ENCODE data around the gene FGF19. TPM values are rescaled to one million over a fixed set of nuclear protein-coding genes. Genes with fewer than 3 reads are reported as not detected.

FGF19 gene, protein sequence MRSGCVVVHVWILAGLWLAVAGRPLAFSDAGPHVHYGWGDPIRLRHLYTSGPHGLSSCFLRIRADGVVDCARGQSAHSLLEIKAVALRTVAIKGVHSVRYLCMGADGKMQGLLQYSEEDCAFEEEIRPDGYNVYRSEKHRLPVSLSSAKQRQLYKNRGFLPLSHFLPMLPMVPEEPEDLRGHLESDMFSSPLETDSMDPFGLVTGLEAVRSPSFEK
- under 1 TPM in 2 of 6 donors, not detected in 4; 0.23 to 0.24 TPM for total RNA-seq

- Histone ChIP-seq H3K27me3 (peaks cover 0 to 46% (median 27%) of the 10 kb centered on the region in 4 donors), H3K4me1 (peaks cover 10 to 44% (median 22%) of the 10 kb centered on the region in 4 donors), H3K27ac (no peak within 1 kb of the TSS), H3K36me3 (no peaks in the 10 kb centered on the region), H3K4me3 (peak within 1 kb of the TSS in 1 of 4 donors; percentile 6), H3K9me3 (no peaks in the 10 kb centered on the region)
- ATAC-seq (ENCODE audit: low FRiP score in 2 of 2): peak in 1 of 2 donors; percentile 33
- TF ChIP-seq POLR2A (IDR thresholded peaks at IDR 0.05) (no peak), EP300 (IDR thresholded peaks at IDR 0.05) (no peak), POLR2AphosphoS5 (IDR thresholded peaks at IDR 0.05) (no peak)
- TF ChIP-seq, protein P1, sequence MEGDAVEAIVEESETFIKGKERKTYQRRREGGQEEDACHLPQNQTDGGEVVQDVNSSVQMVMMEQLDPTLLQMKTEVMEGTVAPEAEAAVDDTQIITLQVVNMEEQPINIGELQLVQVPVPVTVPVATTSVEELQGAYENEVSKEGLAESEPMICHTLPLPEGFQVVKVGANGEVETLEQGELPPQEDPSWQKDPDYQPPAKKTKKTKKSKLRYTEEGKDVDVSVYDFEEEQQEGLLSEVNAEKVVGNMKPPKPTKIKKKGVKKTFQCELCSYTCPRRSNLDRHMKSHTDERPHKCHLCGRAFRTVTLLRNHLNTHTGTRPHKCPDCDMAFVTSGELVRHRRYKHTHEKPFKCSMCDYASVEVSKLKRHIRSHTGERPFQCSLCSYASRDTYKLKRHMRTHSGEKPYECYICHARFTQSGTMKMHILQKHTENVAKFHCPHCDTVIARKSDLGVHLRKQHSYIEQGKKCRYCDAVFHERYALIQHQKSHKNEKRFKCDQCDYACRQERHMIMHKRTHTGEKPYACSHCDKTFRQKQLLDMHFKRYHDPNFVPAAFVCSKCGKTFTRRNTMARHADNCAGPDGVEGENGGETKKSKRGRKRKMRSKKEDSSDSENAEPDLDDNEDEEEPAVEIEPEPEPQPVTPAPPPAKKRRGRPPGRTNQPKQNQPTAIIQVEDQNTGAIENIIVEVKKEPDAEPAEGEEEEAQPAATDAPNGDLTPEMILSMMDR (IDR thresholded peaks at IDR 0.05): no peak
- peak in 1 of 2 donors; percentile 77 for DNase-seq
- 1% methylated on average over 14 to 15 of the region's 67 CpGs for WGBS, 2 donors
These were observed at the start of gene FGF19 for GRCh38 chr11:69703768-69704507. Gene FGF19, minus strand, starts transcription at chr11:69704022. Its CDS starts 146 bp downstream, at chr11:69703876.

DNA sequence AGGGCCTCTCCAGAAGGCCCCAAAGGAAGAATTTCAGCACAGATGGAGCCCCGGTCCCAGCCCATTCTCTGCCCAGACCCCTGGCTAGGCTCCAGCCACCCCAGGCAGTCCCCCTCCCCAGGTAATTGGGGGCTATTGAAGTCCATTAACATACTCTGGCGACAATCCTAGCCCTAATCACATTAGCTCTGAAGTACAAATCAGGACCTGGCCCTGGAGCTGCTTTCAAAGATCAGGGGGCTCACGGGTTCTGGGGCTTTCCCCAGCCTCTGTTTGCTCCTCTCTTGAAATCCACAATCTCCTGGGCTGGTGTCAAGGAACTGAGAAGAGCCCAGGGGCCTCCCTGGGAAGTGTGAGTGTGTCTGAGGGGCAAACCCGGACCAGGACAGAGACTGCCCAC is 49.1 kb upstream of the FGF19 start:
- Histone ChIP-seq H3K36me3 (no peaks in the 10 kb centered on the region), H3K27ac (no peak overlapping the region), H3K4me3 (no peak overlapping the region), H3K4me1 (no peaks in the 10 kb centered on the region), H3K27me3 (no peaks in the 10 kb centered on the region), H3K9me3 (no peaks in the 10 kb centered on the region)
- 16 to 31% methylated on average over 3 to 4 of the region's 4 CpGs for WGBS, 2 donors
- TF ChIP-seq, protein P1 (IDR thresholded peaks at IDR 0.05): no peak
- no peak for TF ChIP-seq EP300 (IDR thresholded peaks at IDR 0.05)
- no peak for TF ChIP-seq POLR2A (IDR thresholded peaks at IDR 0.05)
- TF ChIP-seq POLR2AphosphoS5 (IDR thresholded peaks at IDR 0.05): no peak
- no peak for DNase-seq
- ATAC-seq (ENCODE audit: low FRiP score in 2 of 2): no peak

- no peaks in the 10 kb centered on the region for H3K27me3 ChIP-seq
These were observed 47.2 kb upstream of the FGF19 start for GRCh38 chr11:69750875-69751597.

DNA sequence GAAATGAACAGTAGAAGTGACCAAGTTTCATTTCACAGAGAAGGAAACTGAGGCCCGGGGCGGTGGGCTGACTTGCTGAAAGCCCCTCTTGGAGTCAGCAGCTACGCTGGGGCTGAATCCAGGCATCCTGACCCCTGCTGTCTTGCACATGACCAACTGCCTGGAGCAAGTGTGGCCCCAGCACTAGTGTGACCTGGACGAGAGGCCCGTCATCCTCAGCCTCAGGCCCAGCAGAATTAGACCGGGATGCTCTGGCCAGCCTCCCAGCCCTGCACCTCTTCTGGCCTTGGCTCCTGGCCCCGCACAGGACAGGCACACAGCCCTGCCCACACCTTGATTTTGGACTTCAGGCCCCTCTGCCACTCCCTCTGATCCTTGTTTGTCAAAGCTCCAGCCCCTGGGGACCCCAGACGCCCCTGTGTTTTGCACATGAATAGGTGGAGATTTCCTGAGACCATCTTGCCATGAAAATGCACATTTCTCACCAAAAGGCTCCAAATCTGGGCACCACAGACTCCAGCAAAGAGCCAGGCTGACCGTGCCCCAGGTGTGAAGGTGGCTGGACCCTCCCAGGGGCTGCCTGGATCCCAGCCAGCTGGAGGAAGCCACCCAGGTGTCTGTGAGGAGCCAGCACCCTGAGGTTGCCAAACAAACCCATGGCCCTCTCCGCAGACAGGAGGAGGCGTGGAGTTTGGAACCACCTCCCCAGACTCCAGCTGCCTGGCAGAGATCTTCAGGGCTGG is 46.5 kb upstream of the FGF19 start:
- Histone ChIP-seq H3K4me1 (no peaks in the 10 kb centered on the region), H3K4me3 (no peak overlapping the region), H3K36me3 (no peaks in the 10 kb centered on the region), H3K27ac (no peak overlapping the region), H3K27me3 (no peaks in the 10 kb centered on the region), H3K9me3 (no peaks in the 10 kb centered on the region)
- DNase-seq: no peak
- no peak for ATAC-seq (ENCODE audit: low FRiP score in 2 of 2)
- 66 to 73% methylated on average over 9 to 11 of the region's 11 CpGs for WGBS, 2 donors
- TF ChIP-seq, protein P1 (IDR thresholded peaks at IDR 0.05): no peak
- no peak for TF ChIP-seq EP300 (IDR thresholded peaks at IDR 0.05)
- no peak for TF ChIP-seq POLR2A (IDR thresholded peaks at IDR 0.05)
- no peak for TF ChIP-seq POLR2AphosphoS5 (IDR thresholded peaks at IDR 0.05)

More at GRCh38 chr11:69750875-69751597, 47.2 kb upstream of the FGF19 start:
- Histone ChIP-seq H3K4me3 (no peak overlapping the region), H3K36me3 (no peaks in the 10 kb centered on the region), H3K27ac (no peak overlapping the region), H3K4me1 (no peaks in the 10 kb centered on the region), H3K9me3 (no peaks in the 10 kb centered on the region)
- WGBS, 2 donors: 69 to 75% methylated on average over 7 to 11 of the region's 11 CpGs
- no peak for ATAC-seq (ENCODE audit: low FRiP score in 2 of 2)
- no peak for DNase-seq
- TF ChIP-seq, protein P1 (IDR thresholded peaks at IDR 0.05): no peak
- TF ChIP-seq EP300 (IDR thresholded peaks at IDR 0.05) (no peak), POLR2AphosphoS5 (IDR thresholded peaks at IDR 0.05) (no peak), POLR2A (IDR thresholded peaks at IDR 0.05) (no peak)
